ENCODE results near the gene CINP. TPM values are rescaled to one million over a fixed set of nuclear protein-coding genes. Genes with fewer than 3 reads are reported as not detected.

CINP gene
- total RNA-seq, 1 experiment from 2014 or later: 76.9 TPM

DNA sequence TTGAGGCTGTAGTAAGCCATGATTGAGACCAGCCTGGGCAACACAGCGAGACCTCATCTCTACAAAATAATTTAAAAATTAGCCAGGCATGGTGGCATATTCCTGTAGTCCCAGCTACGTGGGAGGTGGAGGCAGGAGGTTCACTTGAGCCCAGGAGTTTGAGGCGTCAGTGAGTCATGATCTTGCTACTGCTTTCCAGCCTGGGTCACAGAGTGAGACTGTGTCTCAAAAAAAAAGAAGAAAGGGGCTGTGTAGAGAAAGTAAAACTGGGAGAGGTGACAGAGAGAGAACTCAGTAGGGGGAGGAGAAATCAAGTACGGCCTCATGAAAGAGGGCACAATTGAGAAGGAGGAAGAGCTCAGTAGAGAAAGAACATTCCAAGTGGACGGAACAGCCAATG lies 12.4 kb upstream of the CINP start:
- CTCF ChIA-PET: no interaction called here
- H3K4me3 ChIP-seq (ENCODE audit: low read length): no peak overlapping the region
- no peak for ATAC-seq
- intact Hi-C loops (cut with micrococcal nuclease): no loop called here
- BruUV-seq (replicated peaks): no TSS peak
- DNase-seq: no peak
- no peaks in the 10 kb centered on the region for H4K20me1 ChIP-seq (ENCODE audit: low read length)
- no peak overlapping the region for H3K4me2 ChIP-seq (ENCODE audit: low read length)
- no peaks in the 10 kb centered on the region for H3K27me3 ChIP-seq (ENCODE audit: low read length)
- no peak overlapping the region for H3K9ac ChIP-seq (ENCODE audit: low read length)
- no peak for TF ChIP-seq EZH2phosphoT487 (IDR thresholded peaks at IDR 0.05; ENCODE audit: borderline replicate concordance, low read length)
- TF ChIP-seq, protein P1, sequence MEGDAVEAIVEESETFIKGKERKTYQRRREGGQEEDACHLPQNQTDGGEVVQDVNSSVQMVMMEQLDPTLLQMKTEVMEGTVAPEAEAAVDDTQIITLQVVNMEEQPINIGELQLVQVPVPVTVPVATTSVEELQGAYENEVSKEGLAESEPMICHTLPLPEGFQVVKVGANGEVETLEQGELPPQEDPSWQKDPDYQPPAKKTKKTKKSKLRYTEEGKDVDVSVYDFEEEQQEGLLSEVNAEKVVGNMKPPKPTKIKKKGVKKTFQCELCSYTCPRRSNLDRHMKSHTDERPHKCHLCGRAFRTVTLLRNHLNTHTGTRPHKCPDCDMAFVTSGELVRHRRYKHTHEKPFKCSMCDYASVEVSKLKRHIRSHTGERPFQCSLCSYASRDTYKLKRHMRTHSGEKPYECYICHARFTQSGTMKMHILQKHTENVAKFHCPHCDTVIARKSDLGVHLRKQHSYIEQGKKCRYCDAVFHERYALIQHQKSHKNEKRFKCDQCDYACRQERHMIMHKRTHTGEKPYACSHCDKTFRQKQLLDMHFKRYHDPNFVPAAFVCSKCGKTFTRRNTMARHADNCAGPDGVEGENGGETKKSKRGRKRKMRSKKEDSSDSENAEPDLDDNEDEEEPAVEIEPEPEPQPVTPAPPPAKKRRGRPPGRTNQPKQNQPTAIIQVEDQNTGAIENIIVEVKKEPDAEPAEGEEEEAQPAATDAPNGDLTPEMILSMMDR (conservative IDR thresholded peaks at IDR 0.05; ENCODE audit: low read depth, low read length): no peak
- no peak for TF ChIP-seq EZH2 (IDR thresholded peaks at IDR 0.05; ENCODE audit: low read length, unreplicated experiment)
- H3F3A ChIP-seq (ENCODE audit: low read length, unreplicated experiment): no peaks in the 10 kb centered on the region
- H3K9me3 ChIP-seq (ENCODE audit: low read length): no peaks in the 10 kb centered on the region
- H3K79me2 ChIP-seq (ENCODE audit: low read length): no peaks in the 10 kb centered on the region
- H3K4me1 ChIP-seq (ENCODE audit: insufficient read depth, low read length): no peaks in the 10 kb centered on the region
- no peaks in the 10 kb centered on the region for H3K9me2 ChIP-seq (replicated peaks; ENCODE audit: low read length)
- H3K27ac ChIP-seq (ENCODE audit: low read length): no peak overlapping the region
- POLR2A ChIA-PET (ENCODE audit: unreplicated experiment): no interaction called here
- no peak overlapping the region for H2AFZ ChIP-seq (ENCODE audit: low read length)
- H3K36me3 ChIP-seq (ENCODE audit: low read depth, low read length): peaks cover 6% of the 10 kb centered on the region

DNA sequence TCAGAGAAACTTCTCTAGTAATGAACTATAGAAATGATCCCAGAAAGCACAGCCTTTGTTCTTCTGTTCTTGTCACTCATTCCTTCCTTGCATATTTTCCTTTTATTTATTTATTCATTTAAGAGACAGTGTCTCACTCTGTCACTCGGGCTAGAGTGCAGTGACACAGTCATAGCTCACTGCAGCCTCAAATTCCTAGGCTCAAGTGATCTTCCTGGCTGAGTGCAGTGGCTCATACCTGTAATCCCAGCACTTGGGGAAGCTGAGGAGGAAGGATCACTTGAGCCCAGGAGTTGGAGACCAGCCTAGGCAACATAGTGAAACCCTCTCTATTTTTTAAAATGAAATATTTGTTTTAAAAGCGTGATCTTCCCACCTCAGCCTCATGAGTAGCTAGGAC lies 11.6 kb upstream of the CINP start:
- Histone ChIP-seq H3K79me2 (ENCODE audit: low read length) (no peaks in the 10 kb centered on the region), H4K20me1 (ENCODE audit: low read length) (no peaks in the 10 kb centered on the region)

DNA sequence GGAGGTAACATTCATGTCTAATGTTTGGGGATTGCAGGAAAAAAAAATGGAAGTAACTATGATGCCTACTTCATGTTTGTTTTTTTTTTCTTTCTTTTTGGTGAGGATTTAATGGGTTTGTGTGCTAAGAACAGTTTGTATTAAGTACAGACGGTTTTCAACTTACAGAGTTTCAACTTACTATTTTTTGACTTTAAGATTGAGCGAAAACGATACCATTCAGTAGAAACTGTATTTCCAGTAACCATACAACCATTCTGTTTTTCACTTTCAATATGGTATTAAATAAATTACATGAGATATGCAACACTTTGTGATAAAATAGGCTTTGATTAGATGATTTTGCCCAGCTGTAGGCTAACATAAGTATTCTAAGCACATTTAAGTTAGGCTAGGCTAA lies 10.4 kb upstream of the CINP start:
- Histone ChIP-seq H3K27me3 (ENCODE audit: low read length) (no peaks in the 10 kb centered on the region), H3K36me3 (ENCODE audit: low read depth, low read length) (peaks cover 6% of the 10 kb centered on the region), H3K79me2 (ENCODE audit: low read length) (0 out of 2 replicates have a peak, but pooled peaks cover 6% of the 10 kb centered on the region), H3K27ac (ENCODE audit: low read length) (no peak overlapping the region), H3F3A (ENCODE audit: low read length, unreplicated experiment) (no peaks in the 10 kb centered on the region), H3K4me2 (ENCODE audit: low read length) (no peak overlapping the region), H4K20me1 (ENCODE audit: low read length) (no peaks in the 10 kb centered on the region), H2AFZ (ENCODE audit: low read length) (no peak overlapping the region), H3K9me2 (replicated peaks; ENCODE audit: low read length) (no peaks in the 10 kb centered on the region), H3K4me3 (ENCODE audit: low read length) (no peak overlapping the region), H3K9ac (ENCODE audit: low read length) (no peak overlapping the region), H3K4me1 (ENCODE audit: insufficient read depth, low read length) (no peaks in the 10 kb centered on the region), H3K9me3 (ENCODE audit: low read length) (no peaks in the 10 kb centered on the region)
- intact Hi-C loops (cut with micrococcal nuclease): no loop called here
- ChIA-PET CTCF (no interaction called here), POLR2A (ENCODE audit: unreplicated experiment) (no interaction called here)
- no peak for DNase-seq
- BruUV-seq (replicated peaks): no TSS peak
- TF ChIP-seq EZH2 (IDR thresholded peaks at IDR 0.05; ENCODE audit: low read length, unreplicated experiment) (no peak), EZH2phosphoT487 (IDR thresholded peaks at IDR 0.05; ENCODE audit: borderline replicate concordance, low read length) (no peak)
- TF ChIP-seq, protein P1 (conservative IDR thresholded peaks at IDR 0.05; ENCODE audit: low read depth, low read length): no peak
- no peak for ATAC-seq

More for the DNA sequence above, 11.6 kb upstream of the CINP start:
- no peak overlapping the region for H3K4me3 ChIP-seq (ENCODE audit: low read length)
- no peak overlapping the region for H3K27ac ChIP-seq (ENCODE audit: low read length)
- CTCF ChIA-PET: no interaction called here
- H3K27me3 ChIP-seq (ENCODE audit: low read length): no peaks in the 10 kb centered on the region
- no peak overlapping the region for H2AFZ ChIP-seq (ENCODE audit: low read length)
- no peaks in the 10 kb centered on the region for H3F3A ChIP-seq (ENCODE audit: low read length, unreplicated experiment)
- H3K9me2 ChIP-seq (replicated peaks; ENCODE audit: low read length): no peaks in the 10 kb centered on the region
- POLR2A ChIA-PET (ENCODE audit: unreplicated experiment): no interaction called here
- H3K4me1 ChIP-seq (ENCODE audit: insufficient read depth, low read length): no peaks in the 10 kb centered on the region
- H3K4me2 ChIP-seq (ENCODE audit: low read length): no peak overlapping the region
- no TSS peak for BruUV-seq (replicated peaks)
- intact Hi-C loops (cut with micrococcal nuclease): no loop called here
- no peak overlapping the region for H3K9ac ChIP-seq (ENCODE audit: low read length)
- no peaks in the 10 kb centered on the region for H3K9me3 ChIP-seq (ENCODE audit: low read length)
- DNase-seq (no peak), ATAC-seq (no peak)
- TF ChIP-seq EZH2 (IDR thresholded peaks at IDR 0.05; ENCODE audit: low read length, unreplicated experiment) (no peak), EZH2phosphoT487 (IDR thresholded peaks at IDR 0.05; ENCODE audit: borderline replicate concordance, low read length) (no peak)
- TF ChIP-seq, protein P1 (conservative IDR thresholded peaks at IDR 0.05; ENCODE audit: low read depth, low read length): no peak
- H3K36me3 ChIP-seq (ENCODE audit: low read depth, low read length): peaks cover 6% of the 10 kb centered on the region
